Sigmoid colon (tissue), 7 donors: ENCODE measurements around the gene C5orf22. TPM values are rescaled to one million over a fixed set of nuclear protein-coding genes. Genes with fewer than 3 reads are reported as not detected.
"Not testable (repeated sequence)": the region's sequence is repeated elsewhere in the genome, so short reads cannot be mapped to it uniquely, and the experiment has no call there.

Source experiments
- DNase-seq: peaks from one replicate; pipeline ENCODE4 v3.0.0-alpha.2; 2019
- H3K27ac ChIP-seq, 4 donors: fragments of 200-600 bp; sonication (generic); one replicate each; pipeline ENCODE4 v1.5.1; 2016 to 2019; ENCODE audit warnings: mild to moderate bottlenecking in 1 of 4
- H3K27me3 ChIP-seq, 3 donors: fragments of 200-600 bp; sonication (generic); one replicate each; pipeline ENCODE4 v1.5.1; 2019; ENCODE audit warnings: mild to moderate bottlenecking in 1 of 3
- H3K36me3 ChIP-seq, 4 donors: fragments of 200-600 bp; sonication (generic); one replicate each; pipeline ENCODE4 v1.5.1; 2016 to 2019
- H3K4me1 ChIP-seq, 4 donors: fragments of 200-600 bp; sonication (generic); one replicate each; pipeline ENCODE4 v1.5.1; 2017 to 2019
- H3K4me3 ChIP-seq, 4 donors: fragments of 200-600 bp; sonication (generic); one replicate each; pipeline ENCODE4 v1.5.1; 2017 to 2019; ENCODE audit warnings: mild to moderate bottlenecking in 2 of 4, moderate library complexity in 1 of 4
- H3K9me3 ChIP-seq, 4 donors: fragments of 200-600 bp in 3 of 4; sonication (generic) in 3 of 4; one replicate each; pipeline versions ENCODE4 v1.5.1 to v1.6.1; 2013 to 2019
- EP300 ChIP-seq, 4 donors: sonication (generic); formaldehyde crosslinking; IDR thresholded peaks; one replicate each; pipeline ENCODE4 v1.6.1; 2017; ENCODE audit warnings: antibody characterized with exemption in 4 of 4
- POLR2A ChIP-seq, 2 donors: fragments of 450-650 bp; IDR thresholded peaks; one replicate each; pipeline ENCODE4 v1.6.1; 2016; ENCODE audit warnings: antibody characterized with exemption in 2 of 2, mild to moderate bottlenecking in 2 of 2, moderate library complexity in 2 of 2
- POLR2AphosphoS5 ChIP-seq, 4 donors: sonication (generic); formaldehyde crosslinking; IDR thresholded peaks; one replicate each; pipeline ENCODE4 v1.6.1; 2017; ENCODE audit warnings: antibody characterized with exemption in 4 of 4
- WGBS, 2 donors: extraction: QIAGEN DNeasy Blood & Tissue Kit; methylation state at CpG; one replicate each; pipeline ENCODE4 v1.1.7; 2013; 5-methylcytosine and 5-hydroxymethylcytosine counted together
- intact Hi-C: fragments of 100-400 bp; cut with DNase I; formaldehyde crosslinking; loops from one replicate; pipeline ENCODE4 v1.15.1; 2023
- polyA plus RNA-seq, 3 donors: library from polyadenylated mRNA; stranded (reverse); fragments of 200-250 nt; gene quantifications; one replicate each; pipeline ENCODE4 v1.2.3, GENCODE V29; 2013
- total RNA-seq, 4 donors: library from RNA; depleted of rRNA; stranded (reverse); fragments of >200 nt; gene quantifications; one replicate each; pipeline ENCODE4 v1.1.0, GENCODE V29; 2016
- TF ChIP-seq, protein P1 (sequence below), 4 experiments: fragments of 450-650 bp in 3 of 4; fragments of 200-600 bp in 1 of 4; IDR thresholded peaks; one replicate each; pipeline ENCODE4 v1.5.1; 2016 to 2019; ENCODE audit warnings: antibody characterized with exemption in 4 of 4, mild to moderate bottlenecking in 3 of 4, moderate library complexity in 2 of 4
- donor health status: healthy with polysubstance abuse.
- donor health status: Bipolar disorder and iron deficiency.
- donor health status: healthy.

Gene C5orf22
- total and polyA plus RNA-seq, 7 donors: 12.0 to 29.4 (median 15.6) TPM

DNA sequence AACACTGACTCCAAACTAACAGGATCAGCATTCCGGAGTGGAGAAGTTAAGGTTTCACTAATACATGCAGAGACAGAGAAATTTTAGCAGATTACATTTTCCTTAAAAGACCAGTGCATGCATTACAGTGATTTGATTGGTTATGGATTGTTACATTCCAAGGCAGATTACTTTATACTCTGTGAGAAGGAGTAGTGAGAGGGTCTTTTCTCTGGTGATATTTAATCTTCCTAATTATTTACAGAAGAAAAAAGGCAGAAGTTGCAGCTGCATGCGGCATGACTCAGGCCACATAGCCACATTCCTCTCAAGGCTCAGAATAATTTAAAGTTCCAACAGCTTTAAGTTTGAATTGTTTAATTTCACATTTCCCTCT, 53.8 kb downstream of the C5orf22 start:
- WGBS, 2 donors: 85 to 87% methylated on average over 2 of the region's 2 CpGs
- intact Hi-C loops: no loop called here
- no peaks in the 10 kb centered on the region for H3K9me3 ChIP-seq

DNA sequence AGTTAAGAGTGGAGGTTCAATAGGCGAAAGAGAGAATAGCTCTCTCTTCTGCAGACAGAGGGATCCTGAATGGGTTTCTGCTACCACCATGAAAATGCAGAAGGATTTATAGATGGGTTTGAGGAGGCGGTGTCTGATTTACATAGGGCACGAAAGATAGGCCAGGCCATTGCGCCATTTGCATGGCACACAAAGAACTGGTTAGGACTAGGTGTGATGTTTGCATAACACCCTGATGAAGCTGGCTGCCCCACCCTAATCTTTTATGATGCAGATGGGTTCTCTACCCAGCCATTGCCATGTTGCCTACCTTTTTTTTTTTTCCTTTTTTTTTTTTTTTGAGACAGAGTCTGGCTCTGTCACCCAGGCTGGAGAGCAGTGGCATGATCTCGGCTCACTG, 55.4 kb downstream of the C5orf22 start:
- TF ChIP-seq POLR2AphosphoS5 (IDR thresholded peaks at IDR 0.05) (no peak), POLR2A (IDR thresholded peaks at IDR 0.05) (no peak), EP300 (IDR thresholded peaks at IDR 0.05) (no peak)
- TF ChIP-seq, protein P1, sequence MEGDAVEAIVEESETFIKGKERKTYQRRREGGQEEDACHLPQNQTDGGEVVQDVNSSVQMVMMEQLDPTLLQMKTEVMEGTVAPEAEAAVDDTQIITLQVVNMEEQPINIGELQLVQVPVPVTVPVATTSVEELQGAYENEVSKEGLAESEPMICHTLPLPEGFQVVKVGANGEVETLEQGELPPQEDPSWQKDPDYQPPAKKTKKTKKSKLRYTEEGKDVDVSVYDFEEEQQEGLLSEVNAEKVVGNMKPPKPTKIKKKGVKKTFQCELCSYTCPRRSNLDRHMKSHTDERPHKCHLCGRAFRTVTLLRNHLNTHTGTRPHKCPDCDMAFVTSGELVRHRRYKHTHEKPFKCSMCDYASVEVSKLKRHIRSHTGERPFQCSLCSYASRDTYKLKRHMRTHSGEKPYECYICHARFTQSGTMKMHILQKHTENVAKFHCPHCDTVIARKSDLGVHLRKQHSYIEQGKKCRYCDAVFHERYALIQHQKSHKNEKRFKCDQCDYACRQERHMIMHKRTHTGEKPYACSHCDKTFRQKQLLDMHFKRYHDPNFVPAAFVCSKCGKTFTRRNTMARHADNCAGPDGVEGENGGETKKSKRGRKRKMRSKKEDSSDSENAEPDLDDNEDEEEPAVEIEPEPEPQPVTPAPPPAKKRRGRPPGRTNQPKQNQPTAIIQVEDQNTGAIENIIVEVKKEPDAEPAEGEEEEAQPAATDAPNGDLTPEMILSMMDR (IDR thresholded peaks at IDR 0.05): no peak
- no peak for DNase-seq
- no peak overlapping the region for H3K27ac ChIP-seq
- H3K27me3 ChIP-seq: no peaks in the 10 kb centered on the region
- 81 to 91% methylated on average over 5 of the region's 5 CpGs for WGBS, 2 donors
- no peaks in the 10 kb centered on the region for H3K4me1 ChIP-seq
- no peaks in the 10 kb centered on the region for H3K36me3 ChIP-seq
- H3K4me3 ChIP-seq: no peak overlapping the region
- intact Hi-C loops: no loop called here
- H3K9me3 ChIP-seq: no peaks in the 10 kb centered on the region

More for the DNA sequence above, 53.8 kb downstream of the C5orf22 start:
- no peaks in the 10 kb centered on the region for H3K36me3 ChIP-seq
- H3K27me3 ChIP-seq: no peaks in the 10 kb centered on the region
- TF ChIP-seq POLR2AphosphoS5 (IDR thresholded peaks at IDR 0.05): no peak
- no peak for TF ChIP-seq POLR2A (IDR thresholded peaks at IDR 0.05)
- no peak overlapping the region for H3K4me3 ChIP-seq
- H3K27ac ChIP-seq: no peak overlapping the region
- no peak for DNase-seq
- no peaks in the 10 kb centered on the region for H3K4me1 ChIP-seq

- H3K4me1 ChIP-seq: no peaks in the 10 kb centered on the region
- peaks cover 0 to 4% (median 0%) of the 10 kb centered on the region in 3 donors for H3K27me3 ChIP-seq
- H3K4me3 ChIP-seq: no peak overlapping the region
- no peak for DNase-seq
- no peaks in the 10 kb centered on the region for H3K36me3 ChIP-seq
- H3K9me3 ChIP-seq: no peaks in the 10 kb centered on the region
- 84 to 90% methylated on average over 3 of the region's 3 CpGs for whole genome bisulfite sequencing, 2 donors
- no peak overlapping the region for H3K27ac ChIP-seq
- intact Hi-C loops: no loop called here
- TF ChIP-seq EP300 (IDR thresholded peaks at IDR 0.05) (no peak), POLR2A (IDR thresholded peaks at IDR 0.05) (no peak), POLR2AphosphoS5 (IDR thresholded peaks at IDR 0.05) (no peak)
- TF ChIP-seq, protein P1 (IDR thresholded peaks at IDR 0.05): no peak
Measured at GRCh38 chr5:31593665-31594064, 61.6 kb downstream of the C5orf22 start.

- Histone ChIP-seq H3K27me3 (peaks cover 0 to 4% (median 0%) of the 10 kb centered on the region in 3 donors), H3K9me3 (no peaks in the 10 kb centered on the region), H3K36me3 (no peaks in the 10 kb centered on the region), H3K4me3 (no peak overlapping the region), H3K27ac (no peak overlapping the region), H3K4me1 (no peaks in the 10 kb centered on the region)
- WGBS, 2 donors: 19 to 58% methylated on average over 1 of the region's 1 CpG
- intact Hi-C loops: no loop called here
- TF ChIP-seq, protein P1 (IDR thresholded peaks at IDR 0.05): no peak
- no peak for TF ChIP-seq EP300 (IDR thresholded peaks at IDR 0.05)
- TF ChIP-seq POLR2AphosphoS5 (IDR thresholded peaks at IDR 0.05): no peak
- TF ChIP-seq POLR2A (IDR thresholded peaks at IDR 0.05): no peak
- no peak for DNase-seq
Measured at GRCh38 chr5:31596354-31596753, 64.3 kb downstream of the C5orf22 start.

DNA sequence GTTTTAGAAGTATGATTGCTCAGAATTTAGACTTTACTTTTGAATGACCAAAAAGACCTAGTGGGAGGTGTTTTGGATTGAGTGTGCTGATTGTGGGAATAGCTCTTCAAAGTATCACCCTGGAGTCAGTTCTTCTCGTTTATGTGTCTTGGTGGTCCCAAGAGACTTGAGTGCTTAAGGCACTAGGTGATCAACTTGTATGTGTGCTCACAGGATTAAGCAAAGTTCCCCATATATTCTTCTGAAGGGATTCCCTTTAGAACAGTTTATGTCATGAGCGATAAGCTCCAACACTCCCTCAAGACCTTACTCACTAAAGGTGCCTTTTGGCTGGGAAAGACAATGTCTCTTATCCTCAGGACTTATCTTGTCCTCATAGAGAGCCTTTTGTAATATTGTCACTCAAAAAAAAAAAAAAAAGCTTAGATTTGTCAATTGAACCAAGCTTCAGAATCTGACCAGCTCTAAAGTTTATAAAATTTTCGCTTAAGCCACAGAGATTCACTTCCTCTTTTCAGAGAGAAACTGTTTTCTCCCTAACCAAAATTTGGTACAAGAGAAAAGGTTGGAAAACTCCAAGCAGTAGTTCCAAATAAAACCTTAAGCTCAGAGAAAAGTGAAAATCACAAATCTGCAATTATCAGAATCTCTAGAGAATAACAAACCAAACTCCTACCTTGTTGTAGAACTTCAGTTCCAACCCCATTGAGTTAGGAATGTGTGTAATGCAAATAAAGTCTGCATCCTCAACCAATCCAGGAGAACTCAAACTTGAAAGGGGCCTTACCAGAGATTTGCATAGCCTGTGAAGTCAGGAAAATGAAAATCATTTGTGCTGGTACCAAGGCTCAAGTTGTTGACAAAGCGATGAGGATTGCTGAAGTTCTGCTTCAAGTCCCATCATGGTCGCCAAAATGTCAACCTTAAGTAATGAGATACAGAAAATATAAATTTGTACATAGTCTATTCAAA, 66.8 kb downstream of the C5orf22 start:
- intact Hi-C loops: no loop called here
- H3K4me1 ChIP-seq: no peaks in the 10 kb centered on the region
- no peaks in the 10 kb centered on the region for H3K9me3 ChIP-seq
- 73 to 77% methylated on average over 5 of the region's 5 CpGs for WGBS, 2 donors
- H3K27me3 ChIP-seq: peaks cover 0 to 4% (median 0%) of the 10 kb centered on the region in 3 donors
- no peak overlapping the region for H3K4me3 ChIP-seq
- no peaks in the 10 kb centered on the region for H3K36me3 ChIP-seq
- no peak overlapping the region for H3K27ac ChIP-seq
- no peak for TF ChIP-seq POLR2A (IDR thresholded peaks at IDR 0.05)
- no peak for TF ChIP-seq POLR2AphosphoS5 (IDR thresholded peaks at IDR 0.05)
- TF ChIP-seq EP300 (IDR thresholded peaks at IDR 0.05): no peak
- TF ChIP-seq, protein P1 (IDR thresholded peaks at IDR 0.05): no peak
- no peak for DNase-seq

- H3K4me1 ChIP-seq, H3K36me3 ChIP-seq, H3K27ac ChIP-seq, H3K9me3 ChIP-seq, H3K27me3 ChIP-seq, H3K4me3 ChIP-seq, intact Hi-C loops, DNase-seq: not testable (repeated sequence)
- 82 to 86% methylated on average over 4 of the region's 4 CpGs for WGBS, 2 donors
Measured at GRCh38 chr5:31602305-31602704, 70.2 kb downstream of the C5orf22 start.
